Peyer's patch (tissue), 4 donors: ENCODE results near the gene HBEGF. TPM values are rescaled to one million over a fixed set of nuclear protein-coding genes. Genes with fewer than 3 reads are reported as not detected.

Experiments used
- DNase-seq, 3 donors: peaks; one replicate each; pipeline ENCODE4 v3.0.0-alpha.2; 2017 to 2019
- H3K27ac ChIP-seq, 4 donors: fragments of 200-600 bp; sonication (generic); one replicate each; pipeline ENCODE4 v1.5.1; 2016 to 2019
- H3K27me3 ChIP-seq, 2 donors: fragments of 200-600 bp; sonication (generic); one replicate each; pipeline ENCODE4 v1.5.1; 2019
- H3K36me3 ChIP-seq, 3 donors: fragments of 200-600 bp; sonication (generic); one replicate each; pipeline ENCODE4 v1.5.1; 2016 to 2019
- H3K4me1 ChIP-seq, 4 donors: fragments of 200-600 bp; sonication (generic); one replicate each; pipeline ENCODE4 v1.5.1; 2016 to 2019
- H3K4me3 ChIP-seq, 4 donors: fragments of 200-600 bp; sonication (generic); 1 replicate in 3 of 4; 2 replicates in 1 of 4; pipeline ENCODE4 v1.5.1; 2016 to 2019; ENCODE audit warnings: mild to moderate bottlenecking in 1 of 4
- H3K9me3 ChIP-seq, 4 donors: fragments of 200-600 bp; sonication (generic); one replicate each; pipeline ENCODE4 v1.5.1; 2016 to 2019; ENCODE audit warnings: mild to moderate bottlenecking in 1 of 4
- CTCF ChIP-seq, 6 experiments: fragments of 450-650 bp in 4 of 6; fragments of 200-600 bp in 2 of 6; sonication (generic) in 1 of 6; IDR thresholded peaks; one replicate each; pipeline ENCODE4 v1.5.1; 2017 to 2019; ENCODE audit warnings: antibody characterized with exemption in 6 of 6, mild to moderate bottlenecking in 3 of 6, moderate library complexity in 1 of 6
- POLR2A ChIP-seq, 2 donors: fragments of 450-650 bp; IDR thresholded peaks; one replicate each; pipeline ENCODE4 v1.5.1; 2017; ENCODE audit warnings: antibody characterized with exemption in 2 of 2, mild to moderate bottlenecking in 2 of 2, moderate library complexity in 2 of 2
- total RNA-seq, 4 donors: library from RNA; depleted of rRNA; stranded (reverse); fragments of >200 nt; gene quantifications; one replicate each; pipeline ENCODE4 v1.1.0, GENCODE V29; 2016

The HBEGF gene
- total RNA-seq, 4 donors from 2014 or later: 4.1 to 41.0 (median 10.1) TPM

DNA sequence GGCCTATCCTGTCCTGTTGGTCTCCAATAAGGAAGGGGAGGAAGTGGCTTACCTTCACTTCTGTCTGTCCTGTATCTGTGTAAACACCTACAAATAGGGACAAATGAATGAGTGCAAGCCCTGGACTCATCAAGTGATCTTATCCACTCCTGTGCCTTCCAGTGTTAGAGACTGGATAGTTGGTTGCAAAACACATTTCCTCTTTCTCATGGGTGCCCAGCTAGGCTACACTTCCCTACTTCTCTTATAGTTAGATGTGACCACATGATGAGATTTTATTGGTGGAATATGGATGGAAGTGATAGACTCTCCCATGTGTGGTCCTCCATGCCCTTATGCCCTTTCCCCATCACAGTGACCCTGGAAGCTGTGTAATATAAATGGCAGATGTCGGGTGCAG is 26.6 kb downstream of the HBEGF start:
- no peak overlapping the region for H3K4me3 ChIP-seq
- DNase-seq: peak in 1 of 3 donors; percentile 5
- H3K27me3 ChIP-seq: no peaks in the 10 kb centered on the region
- TF ChIP-seq POLR2A (IDR thresholded peaks at IDR 0.05) (no peak), CTCF (IDR thresholded peaks at IDR 0.05) (no peak)
- H3K9me3 ChIP-seq: no peaks in the 10 kb centered on the region
- no peak overlapping the region for H3K27ac ChIP-seq
- H3K36me3 ChIP-seq: no peaks in the 10 kb centered on the region
- peaks cover 0 to 5% (median 0%) of the 10 kb centered on the region in 4 donors for H3K4me1 ChIP-seq

GRCh38 chr5:140318792-140319191 is 27.6 kb downstream of the HBEGF start:
- Histone ChIP-seq H3K27me3 (no peaks in the 10 kb centered on the region), H3K4me3 (no peak overlapping the region), H3K27ac (no peak overlapping the region), H3K4me1 (peaks cover 0 to 5% (median 0%) of the 10 kb centered on the region in 4 donors), H3K9me3 (no peaks in the 10 kb centered on the region), H3K36me3 (no peaks in the 10 kb centered on the region)
- TF ChIP-seq POLR2A (IDR thresholded peaks at IDR 0.05) (no peak), CTCF (IDR thresholded peaks at IDR 0.05) (no peak)
- DNase-seq: peak in 1 of 3 donors; percentile 46

DNA sequence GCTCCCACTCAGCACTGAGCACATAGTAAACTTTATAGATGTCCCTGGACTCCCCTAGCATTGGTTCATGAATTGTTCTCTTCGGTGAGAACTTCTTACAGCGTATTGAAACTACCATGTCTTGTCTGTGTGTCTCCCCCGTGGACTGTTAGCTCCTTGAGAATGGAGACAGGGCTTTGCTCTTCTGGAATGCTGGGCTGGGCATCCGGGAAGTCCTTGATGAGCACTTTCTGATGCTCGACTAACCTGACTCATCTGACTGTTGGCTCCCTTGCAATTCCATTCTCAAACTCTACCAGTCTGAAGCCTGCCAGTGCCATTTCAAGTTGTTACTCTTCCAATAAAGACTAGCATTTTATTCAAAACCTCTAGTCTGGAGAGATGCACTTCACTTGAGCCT is 28.5 kb downstream of the HBEGF start:
- Histone ChIP-seq H3K27me3 (no peaks in the 10 kb centered on the region), H3K36me3 (no peaks in the 10 kb centered on the region), H3K27ac (no peak overlapping the region), H3K9me3 (no peaks in the 10 kb centered on the region), H3K4me3 (no peak overlapping the region), H3K4me1 (peaks cover 0 to 1% (median 0%) of the 10 kb centered on the region in 4 donors)
- DNase-seq: no peak
- TF ChIP-seq POLR2A (IDR thresholded peaks at IDR 0.05): no peak
- TF ChIP-seq CTCF (IDR thresholded peaks at IDR 0.05): no peak

GRCh38 chr5:140312791-140313189 is 33.6 kb downstream of the HBEGF start:
- Histone ChIP-seq H3K4me1 (peaks cover 0 to 20% (median 2%) of the 10 kb centered on the region in 4 donors), H3K27ac (peak overlapping the region in 2 of 4 donors; percentile 37 to 71), H3K9me3 (no peaks in the 10 kb centered on the region), H3K36me3 (no peaks in the 10 kb centered on the region), H3K4me3 (no peak overlapping the region), H3K27me3 (no peaks in the 10 kb centered on the region)
- TF ChIP-seq CTCF (IDR thresholded peaks at IDR 0.05) (no peak), POLR2A (IDR thresholded peaks at IDR 0.05) (no peak)
- no peak for DNase-seq

DNA sequence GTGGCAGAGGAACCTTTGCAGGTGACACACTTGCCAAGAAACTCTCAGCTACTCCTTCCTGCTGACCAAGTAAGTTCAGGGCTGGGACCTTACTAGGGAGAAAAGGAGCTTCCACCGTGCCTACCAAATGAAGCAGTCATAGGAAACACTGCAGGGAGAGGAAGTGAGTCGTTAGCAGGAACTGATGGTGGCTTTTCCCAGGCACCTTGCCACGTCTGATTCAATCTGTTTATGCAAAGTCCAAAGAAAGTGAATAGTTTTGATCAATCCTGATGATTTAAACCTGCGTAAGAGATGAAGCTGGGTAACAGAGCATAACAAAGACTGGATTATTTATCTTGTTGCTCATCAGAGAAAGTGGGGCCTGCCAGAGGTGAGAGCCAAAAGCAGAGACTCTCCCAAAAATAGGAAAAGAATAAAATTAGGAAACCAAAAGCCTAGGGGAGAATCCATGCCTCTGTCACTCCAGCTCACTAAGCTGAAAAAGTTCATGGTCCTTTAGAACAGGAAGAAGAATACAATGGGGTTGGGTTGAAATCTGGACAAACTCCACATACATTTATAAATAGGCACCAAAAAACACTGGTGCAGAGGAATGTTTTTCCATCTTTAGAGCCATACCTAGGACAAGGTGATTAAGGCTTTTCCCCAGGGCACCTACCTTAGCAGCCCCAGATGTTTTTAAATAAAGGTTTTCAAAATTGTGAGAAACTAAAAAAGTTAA is 34.2 kb downstream of the HBEGF start:
- H3K27me3 ChIP-seq: no peaks in the 10 kb centered on the region
- H3K4me1 ChIP-seq: peaks cover 0 to 20% (median 2%) of the 10 kb centered on the region in 4 donors
- no peak for TF ChIP-seq POLR2A (IDR thresholded peaks at IDR 0.05)
- no peak for TF ChIP-seq CTCF (IDR thresholded peaks at IDR 0.05)
- no peak overlapping the region for H3K4me3 ChIP-seq
- no peaks in the 10 kb centered on the region for H3K9me3 ChIP-seq
- peak in 1 of 3 donors; percentile 60 for DNase-seq
- peak overlapping the region in 1 of 4 donors; percentile 71 for H3K27ac ChIP-seq
- no peaks in the 10 kb centered on the region for H3K36me3 ChIP-seq
